Neural progenitor cell (in vitro differentiated cells): ENCODE data around the gene DNAJB8. TPM values are rescaled to one million over a fixed set of nuclear protein-coding genes. Genes with fewer than 3 reads are reported as not detected.

Source experiments
- DNase-seq: peaks from one replicate; pipeline ENCODE4 v3.0.0-alpha.2; 2016; ENCODE audit warnings: low spot score
- H2AFZ ChIP-seq: fragments of 200-600 bp; sonication (generic); replicated peaks from 2 replicates; pipeline ENCODE4 v1.6.1; 2016; ENCODE audit warnings: antibody characterized with exemption
- H3F3A ChIP-seq: fragments of 200-600 bp; sonication (generic); 2 replicates; pipeline ENCODE4 v1.6.1; 2016; ENCODE audit warnings: antibody characterized with exemption, low read depth
- H3K27ac ChIP-seq: fragments of 200-600 bp; sonication (generic); 2 replicates; pipeline ENCODE4 v1.5.1; 2016; ENCODE audit warnings: mild to moderate bottlenecking
- H3K27me3 ChIP-seq: fragments of 200-600 bp; sonication (generic); 2 replicates; pipeline ENCODE4 v1.6.1; 2016; ENCODE audit warnings: mild to moderate bottlenecking, moderate library complexity
- H3K36me3 ChIP-seq: fragments of 200-600 bp; sonication (generic); 2 replicates; pipeline ENCODE4 v1.5.1; 2016
- H3K4me1 ChIP-seq: fragments of 200-600 bp; sonication (generic); 2 replicates; pipeline ENCODE4 v1.6.1; 2016; ENCODE audit warnings: mixed run types
- H3K4me2 ChIP-seq: fragments of 200-600 bp; sonication (generic); 2 replicates; pipeline ENCODE4 v1.6.1; 2016
- H3K4me3 ChIP-seq: fragments of 200-600 bp; sonication (generic); 2 replicates; pipeline ENCODE4 v1.5.1; 2016
- H3K79me2 ChIP-seq: fragments of 200-600 bp; sonication (generic); 2 replicates; pipeline ENCODE4 v1.6.1; 2016; ENCODE audit warnings: low read depth
- H3K9ac ChIP-seq: fragments of 200-600 bp; sonication (generic); 2 replicates; pipeline ENCODE4 v1.6.1; 2016
- H3K9me3 ChIP-seq: fragments of 200-600 bp; sonication (generic); 2 replicates; pipeline ENCODE4 v1.5.1; 2016; ENCODE audit warnings: low read depth
- H4K20me1 ChIP-seq: fragments of 200-600 bp; sonication (generic); 2 replicates; pipeline ENCODE4 v1.6.1; 2016; ENCODE audit warnings: low read depth
- H3K27ac Mint-ChIP-seq: 3 replicates; pipeline ENCODE4 v1.8.0; 2021; ENCODE audit warnings: mixed read lengths
- H3K27me3 Mint-ChIP-seq: 2 replicates; pipeline ENCODE4 v1.8.0; 2022; ENCODE audit warnings: low read depth, mild to moderate bottlenecking, inconsistent platforms, moderate library complexity, mixed read lengths; ENCODE audit not compliant: insufficient read depth
- H3K36me3 Mint-ChIP-seq: 3 replicates; pipeline ENCODE4 v1.8.0; 2021; ENCODE audit warnings: mixed read lengths
- H3K4me1 Mint-ChIP-seq: 3 replicates; pipeline ENCODE4 v1.8.0; 2021; ENCODE audit warnings: mixed read lengths
- H3K4me3 Mint-ChIP-seq: 3 replicates; pipeline ENCODE4 v1.8.0; 2021; ENCODE audit warnings: mild to moderate bottlenecking, moderate library complexity, mixed read lengths
- H3K9me3 Mint-ChIP-seq: 3 replicates; pipeline ENCODE4 v1.8.0; 2020; ENCODE audit warnings: mixed read lengths
- EZH2 ChIP-seq: fragments of 200-600 bp; sonication (generic); IDR thresholded peaks from 2 replicates; pipeline ENCODE4 v1.6.1; 2017; ENCODE audit warnings: antibody characterized with exemption, mild to moderate bottlenecking, moderate library complexity
- EZH2phosphoT487 ChIP-seq: fragments of 200-600 bp; sonication (generic); IDR thresholded peaks from 2 replicates; pipeline ENCODE4 v1.6.1; 2017; ENCODE audit warnings: antibody characterized with exemption
- total RNA-seq: library from RNA; depleted of rRNA; stranded (reverse); fragments of >200 nt; gene quantifications from 2 replicates; pipeline ENCODE4 v1.2.3, GENCODE V29; 2015; ENCODE audit warnings: low replicate concordance
- TF ChIP-seq, protein P1 (sequence below): fragments of 200-600 bp; sonication (generic); IDR thresholded peaks from 2 replicates; pipeline ENCODE4 v1.5.1; 2017; ENCODE audit warnings: antibody characterized with exemption, mild to moderate bottlenecking

DNAJB8 gene
- not detected in 2 replicates for total RNA-seq

DNA sequence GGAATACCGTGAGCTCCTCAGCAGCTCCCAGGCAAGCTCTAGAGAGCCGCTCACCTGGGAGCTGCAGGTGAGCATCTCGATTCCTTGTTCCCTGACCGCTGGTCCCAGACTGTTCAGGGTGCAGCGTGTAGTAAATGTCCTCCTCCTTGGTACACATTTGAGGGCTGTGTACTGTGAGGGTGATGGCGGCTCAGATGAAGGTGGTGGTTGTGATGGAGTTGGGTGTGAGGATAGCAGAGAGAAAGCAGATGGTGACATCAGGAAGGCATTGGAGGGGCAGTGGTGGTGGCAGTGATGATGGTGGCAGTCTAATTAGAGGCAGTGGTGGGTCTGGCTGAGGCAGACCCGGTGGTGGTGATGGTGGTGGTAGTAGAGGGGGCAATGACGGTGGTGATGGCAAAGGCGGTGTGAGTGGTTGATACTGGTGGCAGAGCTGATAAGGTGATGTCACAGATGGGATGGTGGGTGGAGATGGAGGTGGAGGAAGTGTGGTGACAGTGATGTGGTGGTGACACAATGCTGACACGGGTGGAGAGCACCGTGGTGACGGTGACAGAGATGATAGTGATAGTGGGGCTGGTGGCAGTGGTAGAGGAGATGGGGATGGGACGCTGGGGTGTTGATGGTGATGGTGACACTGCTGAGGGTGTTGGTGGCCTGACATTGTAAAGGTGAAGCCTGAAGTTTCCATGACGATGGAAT lies at the start of gene DNAJB8:
Gene DNAJB8 (minus strand): TSS at position 51 of the 702 bp plus-strand sequence. CDS start 3,645 bp downstream, outside the sequence.
- no peaks in the 10 kb centered on the region for H3K36me3 Mint-ChIP-seq
- Histone ChIP-seq H3K4me1 (peaks cover 5% of the 10 kb centered on the region), H3K27me3 (peaks cover 53% of the 10 kb centered on the region), H4K20me1 (no peaks in the 10 kb centered on the region), H3F3A (no peaks in the 10 kb centered on the region), H3K9ac (no peak within 1 kb of the TSS), H3K36me3 (no peaks in the 10 kb centered on the region), H3K27ac (no peak within 1 kb of the TSS), H2AFZ (no peak within 1 kb of the TSS), H3K4me3 (no peak within 1 kb of the TSS), H3K4me2 (no peak within 1 kb of the TSS), H3K9me3 (no peaks in the 10 kb centered on the region), H3K79me2 (no peaks in the 10 kb centered on the region)
- H3K27me3 Mint-ChIP-seq, result peaks cover 32% of the 10 kb centered on the region
- TF ChIP-seq EZH2phosphoT487 (no peak), EZH2 (no peak)
- TF ChIP-seq, protein P1, sequence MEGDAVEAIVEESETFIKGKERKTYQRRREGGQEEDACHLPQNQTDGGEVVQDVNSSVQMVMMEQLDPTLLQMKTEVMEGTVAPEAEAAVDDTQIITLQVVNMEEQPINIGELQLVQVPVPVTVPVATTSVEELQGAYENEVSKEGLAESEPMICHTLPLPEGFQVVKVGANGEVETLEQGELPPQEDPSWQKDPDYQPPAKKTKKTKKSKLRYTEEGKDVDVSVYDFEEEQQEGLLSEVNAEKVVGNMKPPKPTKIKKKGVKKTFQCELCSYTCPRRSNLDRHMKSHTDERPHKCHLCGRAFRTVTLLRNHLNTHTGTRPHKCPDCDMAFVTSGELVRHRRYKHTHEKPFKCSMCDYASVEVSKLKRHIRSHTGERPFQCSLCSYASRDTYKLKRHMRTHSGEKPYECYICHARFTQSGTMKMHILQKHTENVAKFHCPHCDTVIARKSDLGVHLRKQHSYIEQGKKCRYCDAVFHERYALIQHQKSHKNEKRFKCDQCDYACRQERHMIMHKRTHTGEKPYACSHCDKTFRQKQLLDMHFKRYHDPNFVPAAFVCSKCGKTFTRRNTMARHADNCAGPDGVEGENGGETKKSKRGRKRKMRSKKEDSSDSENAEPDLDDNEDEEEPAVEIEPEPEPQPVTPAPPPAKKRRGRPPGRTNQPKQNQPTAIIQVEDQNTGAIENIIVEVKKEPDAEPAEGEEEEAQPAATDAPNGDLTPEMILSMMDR, result no peak
- peaks cover 5% of the 10 kb centered on the region for H3K4me1 Mint-ChIP-seq
- H3K9me3 Mint-ChIP-seq, result peaks cover 2% of the 10 kb centered on the region
- H3K27ac Mint-ChIP-seq, result no peak within 1 kb of the TSS
- no peak for DNase-seq
- peak within 1 kb of the TSS; percentile 20 for H3K4me3 Mint-ChIP-seq

DNA sequence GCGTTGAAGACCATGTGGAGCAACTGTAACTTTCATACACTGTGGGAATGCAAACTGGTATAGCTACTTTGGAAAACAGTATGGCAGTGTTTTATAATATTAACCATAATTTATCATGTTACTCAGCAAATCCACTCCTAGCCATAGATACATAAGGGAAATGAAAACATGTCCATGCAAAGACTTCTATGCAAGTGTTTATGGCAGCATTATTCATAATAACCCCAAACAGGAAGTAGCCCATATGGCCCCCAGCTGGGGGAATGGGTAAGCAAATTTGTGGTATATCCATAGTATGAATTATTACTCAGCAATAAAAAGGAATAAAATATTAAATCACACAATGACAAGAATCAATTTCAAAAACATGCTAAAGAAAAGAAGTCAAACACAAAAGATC lies 49.3 kb upstream of the DNAJB8 start:
- H3K4me3 ChIP-seq, result no peak overlapping the region
- H3K79me2 ChIP-seq, result no peaks in the 10 kb centered on the region
- no peaks in the 10 kb centered on the region for H3K4me1 ChIP-seq
- Mint-ChIP-seq H3K9me3 (peaks cover 11% of the 10 kb centered on the region), H3K36me3 (no peaks in the 10 kb centered on the region), H3K4me3 (no peak overlapping the region), H3K27me3 (peaks cover 9% of the 10 kb centered on the region), H3K4me1 (no peaks in the 10 kb centered on the region), H3K27ac (no peak overlapping the region)
- no peak for TF ChIP-seq EZH2
- TF ChIP-seq EZH2phosphoT487, result no peak
- TF ChIP-seq, protein P1, result no peak
- H2AFZ ChIP-seq, result no peak overlapping the region
- no peaks in the 10 kb centered on the region for H3K36me3 ChIP-seq
- no peak overlapping the region for H3K27ac ChIP-seq
- no peak for DNase-seq
- H4K20me1 ChIP-seq, result no peaks in the 10 kb centered on the region
- peaks cover 4% of the 10 kb centered on the region for H3K9me3 ChIP-seq
- no peaks in the 10 kb centered on the region for H3F3A ChIP-seq
- H3K9ac ChIP-seq, result no peak overlapping the region
- H3K4me2 ChIP-seq, result no peak overlapping the region
- H3K27me3 ChIP-seq, result peaks cover 41% of the 10 kb centered on the region

DNA sequence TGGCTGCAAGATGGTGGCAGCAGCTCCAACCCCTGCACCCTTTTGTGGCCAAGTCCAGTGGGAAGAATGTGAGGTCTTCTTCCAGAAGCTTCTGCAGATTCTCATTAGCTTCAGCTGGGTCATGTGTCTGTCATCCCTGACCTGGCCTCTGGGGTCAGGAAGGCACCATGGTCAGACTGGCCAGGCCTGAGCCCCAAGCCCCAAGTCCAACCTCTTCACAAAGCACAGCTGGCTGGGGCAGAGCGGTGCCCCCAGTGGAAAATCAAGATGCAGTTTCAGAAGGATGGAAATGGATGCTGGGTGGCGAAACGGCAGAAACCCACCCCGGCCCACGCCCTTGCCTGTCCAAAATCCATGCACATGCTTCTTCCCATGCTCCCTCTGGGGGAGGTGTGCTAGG lies 42.2 kb upstream of the DNAJB8 start:
- peaks cover 5% of the 10 kb centered on the region for H3K9me3 Mint-ChIP-seq
- TF ChIP-seq, protein P1, result no peak
- TF ChIP-seq EZH2phosphoT487, result no peak
- TF ChIP-seq EZH2, result no peak
- no peak overlapping the region for H2AFZ ChIP-seq
- H4K20me1 ChIP-seq, result no peaks in the 10 kb centered on the region
- no peaks in the 10 kb centered on the region for H3K79me2 ChIP-seq
- no peaks in the 10 kb centered on the region for H3K36me3 Mint-ChIP-seq
- H3K4me1 ChIP-seq, result no peaks in the 10 kb centered on the region
- H3K9ac ChIP-seq, result no peak overlapping the region
- H3K4me3 Mint-ChIP-seq, result no peak overlapping the region
- H3K4me1 Mint-ChIP-seq, result no peaks in the 10 kb centered on the region
- H3K4me2 ChIP-seq, result no peak overlapping the region
- H3K4me3 ChIP-seq, result no peak overlapping the region
- peaks cover 8% of the 10 kb centered on the region for H3K27me3 Mint-ChIP-seq
- H3F3A ChIP-seq, result no peaks in the 10 kb centered on the region
- no peak overlapping the region for H3K27ac ChIP-seq
- peaks cover 11% of the 10 kb centered on the region for H3K27me3 ChIP-seq
- no peaks in the 10 kb centered on the region for H3K36me3 ChIP-seq
- no peak for DNase-seq
- H3K9me3 ChIP-seq, result peaks cover 4% of the 10 kb centered on the region
- no peak overlapping the region for H3K27ac Mint-ChIP-seq
